ENCODE results near the gene JPH2.

JPH2 gene

GRCh38 chr20:44112889-44113617, 73.9 kb downstream of the JPH2 start:
- H3K4me3 ChIP-seq, result no peak overlapping the region
- H3K27ac ChIP-seq, result no peak overlapping the region

GRCh38 chr20:44112456-44112855, 74.5 kb downstream of the JPH2 start:
- H3K27ac ChIP-seq, result no peak overlapping the region
- H3K4me3 ChIP-seq, result no peak overlapping the region

- H3K27ac ChIP-seq, result no peak overlapping the region
- H3K4me3 ChIP-seq, result no peak overlapping the region
Observed at GRCh38 chr20:44111712-44112335, 75.2 kb downstream of the JPH2 start.

- Histone ChIP-seq H3K27ac (no peak overlapping the region), H3K4me3 (no peak overlapping the region)
Observed at GRCh38 chr20:44110816-44111568, 76.0 kb downstream of the JPH2 start.

GRCh38 chr20:44109951-44110361, 77.0 kb downstream of the JPH2 start:
- Histone ChIP-seq H3K27ac (no peak overlapping the region), H3K4me3 (no peak overlapping the region)

- H3K27ac ChIP-seq, result no peak overlapping the region
- H3K4me3 ChIP-seq, result no peak overlapping the region
Observed at GRCh38 chr20:44106615-44107014, 80.4 kb downstream of the JPH2 start.

GRCh38 chr20:44104798-44105517, 82.0 kb downstream of the JPH2 start:
- H3K27ac ChIP-seq, result no peak overlapping the region

GRCh38 chr20:44102582-44102981, 84.4 kb downstream of the JPH2 start:
- no peak overlapping the region for H3K27ac ChIP-seq
- H3K4me3 ChIP-seq, result no peak overlapping the region

More at GRCh38 chr20:44104798-44105517, 82.0 kb downstream of the JPH2 start:
- H3K4me3 ChIP-seq, result no peak overlapping the region

GRCh38 chr20:44099832-44100231, 87.2 kb downstream of the JPH2 start:
- H3K27ac ChIP-seq, result no peak overlapping the region
- H3K4me3 ChIP-seq, result no peak overlapping the region

- H3K27ac ChIP-seq, result no peak overlapping the region
- H3K4me3 ChIP-seq, result no peak overlapping the region
Observed at GRCh38 chr20:44098657-44099056, 88.3 kb downstream of the JPH2 start.

- H3K4me3 ChIP-seq, result no peak overlapping the region
- H3K27ac ChIP-seq, result no peak overlapping the region
Observed at GRCh38 chr20:44098256-44098630, 88.7 kb downstream of the JPH2 start.

- H3K4me3 ChIP-seq, result no peak overlapping the region
- no peak overlapping the region for H3K27ac ChIP-seq
Observed at GRCh38 chr20:44097521-44098255, 89.3 kb downstream of the JPH2 start.

- Histone ChIP-seq H3K4me3 (no peak overlapping the region), H3K27ac (no peak overlapping the region)
Observed at GRCh38 chr20:44095831-44096230, 91.2 kb downstream of the JPH2 start.

GRCh38 chr20:44093249-44093582, 93.8 kb downstream of the JPH2 start:
- H3K27ac ChIP-seq, result no peak overlapping the region

GRCh38 chr20:44092551-44093248, 94.3 kb downstream of the JPH2 start:
- no peak overlapping the region for H3K27ac ChIP-seq
- H3K4me3 ChIP-seq, result no peak overlapping the region

More at GRCh38 chr20:44093249-44093582, 93.8 kb downstream of the JPH2 start:
- H3K4me3 ChIP-seq, result no peak overlapping the region

- no peak overlapping the region for H3K27ac ChIP-seq
- H3K4me3 ChIP-seq, result no peak overlapping the region
Observed at GRCh38 chr20:44091026-44091425, 96.0 kb downstream of the JPH2 start.

GRCh38 chr20:44089987-44090674, 96.9 kb downstream of the JPH2 start:
- Histone ChIP-seq H3K27ac (no peak overlapping the region), H3K4me3 (no peak overlapping the region)

GRCh38 chr20:44087857-44088120, 99.2 kb downstream of the JPH2 start:
- no peak overlapping the region for H3K4me3 ChIP-seq
- H3K27ac ChIP-seq, result no peak overlapping the region

Data from skin epidermis (tissue), 12 donors.